ENCODE results near the gene CXorf65. TPM values are rescaled to one million over a fixed set of nuclear protein-coding genes. Genes with fewer than 3 reads are reported as not detected.

The CXorf65 gene
- total and polyA plus RNA-seq, 12 donors, result 0.51 TPM; not detected in 11

GRCh38 chrX:71118985-71119535 lies 12.5 kb upstream of the CXorf65 start:
- intact Hi-C loops (cut with DNase I), result no loop called here
- 1 to 28% (median 12%) methylated on average over 9 to 17 of the region's 17 CpGs for WGBS, 4 donors
- Histone ChIP-seq H3K27ac (peak overlapping the region; percentile 43 to 84 (median 69)), H3K36me3 (replicated peaks in 1 of 2) (peaks cover 0 to 33% of the 10 kb centered on the region in 2 donors), H3K4me3 (peak overlapping the region in 2 of 4 donors; percentile 34 to 55), H3K9me3 (replicated peaks in 1 of 3) (no peaks in the 10 kb centered on the region), H3K4me1 (replicated peaks in 1 of 2) (peaks cover 6 to 9% of the 10 kb centered on the region in 2 donors), H3K27me3 (no peaks in the 10 kb centered on the region)
- no peak for TF ChIP-seq CTCF (IDR thresholded peaks at IDR 0.05)
- peak in 1 of 2 donors; percentile 31 for TF ChIP-seq POLR2A (IDR thresholded peaks at IDR 0.05)
- peak in 3 of 7 donors; percentile 29 to 52 (median 34) for DNase-seq

- peak; percentile 85 to 93 (median 87) for DNase-seq
- Histone ChIP-seq H3K27me3 (no peaks in the 10 kb centered on the region), H3K9me3 (replicated peaks in 1 of 3) (no peaks in the 10 kb centered on the region), H3K4me3 (peak within 1 kb of the TSS in 3 of 4 donors; percentile 34 to 68 (median 55)), H3K27ac (peak within 1 kb of the TSS; percentile 43 to 84 (median 69)), H3K36me3 (replicated peaks in 1 of 2) (peaks cover 0 to 26% of the 10 kb centered on the region in 2 donors), H3K4me1 (replicated peaks in 1 of 2) (peaks cover 6 to 9% of the 10 kb centered on the region in 2 donors)
- intact Hi-C loops (cut with DNase I), result no loop called here
- TF ChIP-seq CTCF (IDR thresholded peaks at IDR 0.05) (no peak), POLR2A (IDR thresholded peaks at IDR 0.05) (peak in 1 of 2 donors; percentile 51)
- WGBS, 4 donors, result 1 to 36% (median 15%) methylated on average over 25 to 56 of the region's 56 CpGs
Observed at GRCh38 chrX:71118032-71118984, 11.8 kb upstream of the CXorf65 start, which contains the start of gene MED12. Gene MED12 (plus strand): TSS chrX:71118596. CDS start chrX:71118755, 159 bp downstream.

- Histone ChIP-seq H3K9me3 (replicated peaks in 1 of 3) (no peaks in the 10 kb centered on the region), H3K4me1 (replicated peaks in 1 of 2) (peaks cover 6 to 9% of the 10 kb centered on the region in 2 donors), H3K27me3 (no peaks in the 10 kb centered on the region), H3K27ac (no peak overlapping the region), H3K36me3 (replicated peaks in 1 of 2) (peaks cover 0 to 16% of the 10 kb centered on the region in 2 donors), H3K4me3 (peak overlapping the region in 1 of 4 donors; percentile 55)
- intact Hi-C loops (cut with DNase I), result no loop called here
- TF ChIP-seq POLR2A (IDR thresholded peaks at IDR 0.05) (no peak), CTCF (IDR thresholded peaks at IDR 0.05) (no peak)
- WGBS, 4 donors, result 77 to 100% (median 85%) methylated on average over 7 to 10 of the region's 10 CpGs
- DNase-seq, result no peak
Observed at GRCh38 chrX:71117358-71117757, 10.8 kb upstream of the CXorf65 start.

- 56 to 74% (median 58%) methylated on average over 5 of the region's 5 CpGs for WGBS, 4 donors
- intact Hi-C loops (cut with DNase I), result no loop called here
- no peak overlapping the region for H3K4me3 ChIP-seq
Observed at GRCh38 chrX:71111921-71112431, 5.4 kb upstream of the CXorf65 start.

More at GRCh38 chrX:71111921-71112431, 5.4 kb upstream of the CXorf65 start:
- Histone ChIP-seq H3K9me3 (replicated peaks in 1 of 3) (no peaks in the 10 kb centered on the region), H3K27ac (no peak overlapping the region), H3K4me1 (replicated peaks in 1 of 2) (no peaks in the 10 kb centered on the region), H3K27me3 (no peaks in the 10 kb centered on the region), H3K36me3 (replicated peaks in 1 of 2) (no peaks in the 10 kb centered on the region)
- no peak for DNase-seq
- no peak for TF ChIP-seq CTCF (IDR thresholded peaks at IDR 0.05)
- TF ChIP-seq POLR2A (IDR thresholded peaks at IDR 0.05), result no peak

Measured in adrenal gland (tissue), 12 donors.